NCI-H510A (cell line): ENCODE data around the gene ACTR10.
A peak's percentile ranks its signal among the peaks of the same experiment; 100 is the strongest.
"Not testable (repeated sequence)": the region's sequence is repeated elsewhere in the genome, so short reads cannot be mapped to it uniquely, and the experiment has no call there.

Experiments
- DNase-seq: peaks from one replicate; lab custom pipeline; 2025; lab: John Stamatoyannopoulos, UW

The ACTR10 gene

GRCh38 chr14:58216544-58216943 lies 16.6 kb downstream of the ACTR10 start:
- no peak for DNase-seq

GRCh38 chr14:58227096-58227819 lies 27.3 kb downstream of the ACTR10 start:
- no peak for DNase-seq

GRCh38 chr14:58238252-58239243 lies 38.6 kb downstream of the ACTR10 start:
- DNase-seq = no peak

- no peak for DNase-seq
Observed at GRCh38 chr14:58239244-58240195, 39.6 kb downstream of the ACTR10 start.

- DNase-seq = no peak
Observed at GRCh38 chr14:58243790-58244555, 44.0 kb downstream of the ACTR10 start.

GRCh38 chr14:58244556-58245387 lies 44.8 kb downstream of the ACTR10 start, which contains the start of gene PSMA3:
Gene PSMA3, plus strand, starts transcription at chr14:58244843. Its CDS starts 78 bp downstream, at chr14:58244921.
- peak; percentile 96 for DNase-seq

GRCh38 chr14:58245562-58245961 lies 45.6 kb downstream of the ACTR10 start:
- no peak for DNase-seq

GRCh38 chr14:58249611-58250010 lies 49.7 kb downstream of the ACTR10 start:
- no peak for DNase-seq

GRCh38 chr14:58258156-58258555 lies 58.2 kb downstream of the ACTR10 start:
- DNase-seq = no peak

- not testable (repeated sequence) for DNase-seq
Observed at GRCh38 chr14:58262005-58262404, 62.1 kb downstream of the ACTR10 start.

- DNase-seq = no peak
Observed at GRCh38 chr14:58265401-58265800, 65.5 kb downstream of the ACTR10 start.

- DNase-seq = no peak
Observed at GRCh38 chr14:58270628-58271027, 70.7 kb downstream of the ACTR10 start.

GRCh38 chr14:58272588-58273372 lies 72.8 kb downstream of the ACTR10 start:
- DNase-seq = no peak

GRCh38 chr14:58274881-58275280 lies 74.9 kb downstream of the ACTR10 start:
- no peak for DNase-seq

GRCh38 chr14:58275527-58276190 lies 75.7 kb downstream of the ACTR10 start:
- DNase-seq = no peak

- no peak for DNase-seq
Observed at GRCh38 chr14:58276208-58276607, 76.3 kb downstream of the ACTR10 start.

- DNase-seq = no peak
Observed at GRCh38 chr14:58278177-58278576, 78.2 kb downstream of the ACTR10 start.

- DNase-seq = no peak
Observed at GRCh38 chr14:58280954-58281787, 81.2 kb downstream of the ACTR10 start.
